PFSK-1 (cell line): ENCODE results near the gene GPC6.

Experiments used
- FOXP2 ChIP-seq: optimal IDR thresholded peaks from 2 replicates; pipeline ENCODE3; 2011; ENCODE audit warnings: borderline replicate concordance, control low read depth, inconsistent platforms; ENCODE audit not compliant: insufficient read depth; ENCODE audit errors: extremely low read length, extremely low read depth
- POLR2AphosphoS5 ChIP-seq: IDR thresholded peaks from 2 replicates; pipeline ENCODE4 v1.6.1; 2012; ENCODE audit warnings: low read depth, mild to moderate bottlenecking, control low read depth, low read length, moderate library complexity
- REST ChIP-seq, 2 experiments: IDR thresholded peaks; 2 replicates each; pipeline versions ENCODE4 v1.6.1 to v1.8.0; 2011 to 2012; ENCODE audit warnings: low read depth in 2 of 2, low read length in 2 of 2, control low read depth in 1 of 2, inconsistent platforms in 1 of 2, mild to moderate bottlenecking in 1 of 2, moderate library complexity in 1 of 2; ENCODE audit not compliant: insufficient read depth in 1 of 2
- SIN3A ChIP-seq: IDR thresholded peaks from 2 replicates; pipeline ENCODE4 v1.6.1; 2012; ENCODE audit warnings: mild to moderate bottlenecking, low read length, moderate library complexity, borderline replicate concordance; ENCODE audit not compliant: insufficient read depth
- TAF1 ChIP-seq: IDR thresholded peaks from 2 replicates; pipeline ENCODE4 v1.6.1; 2012; ENCODE audit warnings: low read length, control low read depth, borderline replicate concordance; ENCODE audit not compliant: insufficient read depth

GPC6 gene

DNA sequence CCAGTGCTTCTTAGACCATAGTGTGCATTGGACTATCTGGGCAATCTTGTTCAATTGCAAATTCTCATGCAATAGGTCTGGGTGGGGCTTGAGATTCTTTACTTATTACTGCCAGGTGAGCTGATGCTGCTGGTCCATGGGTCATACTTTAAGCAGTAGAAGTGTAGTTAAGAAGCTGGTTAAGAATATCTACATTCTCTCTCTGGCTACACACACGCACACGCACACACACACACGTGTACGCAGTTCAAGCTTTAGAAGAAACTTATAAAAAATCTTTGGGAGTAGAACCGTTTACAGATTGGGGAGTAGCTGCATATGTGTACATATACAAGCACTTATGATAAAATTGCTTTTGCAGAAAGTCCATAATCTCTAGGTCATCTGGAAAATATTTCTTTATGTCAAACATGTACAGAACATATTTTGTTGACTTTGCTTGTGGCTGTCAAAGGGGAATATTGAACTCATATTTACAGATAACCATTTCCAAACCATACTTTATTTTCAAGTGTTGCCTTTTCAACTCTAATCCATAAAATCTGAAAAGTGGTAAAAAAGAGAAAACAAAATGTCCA, 99.7 kb downstream of the GPC6 start:
- TF ChIP-seq POLR2AphosphoS5 = no peak
- no peak for TF ChIP-seq TAF1

DNA sequence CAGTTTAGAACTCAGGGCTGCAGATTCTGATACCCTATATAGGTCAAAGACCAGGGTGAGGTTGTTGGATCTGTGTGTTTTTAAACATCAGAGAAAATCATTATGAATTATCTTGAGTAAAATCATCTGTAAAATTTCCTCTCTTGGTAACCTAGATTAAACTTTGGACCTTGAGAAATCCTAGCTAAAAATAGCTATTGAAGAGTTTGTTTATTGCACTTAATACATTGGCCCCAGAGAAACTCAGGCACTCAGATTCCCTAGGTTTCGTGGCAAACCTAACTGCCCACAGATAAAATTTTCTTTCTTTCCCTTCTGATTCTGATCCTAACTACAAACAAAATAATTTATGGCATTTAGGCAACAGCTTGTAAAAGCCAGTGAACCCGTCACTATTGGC, 102.3 kb downstream of the GPC6 start:
- no peak for TF ChIP-seq TAF1
- TF ChIP-seq REST (IDR thresholded peaks at IDR 0.05; ENCODE audit: insufficient read depth in 1 of 2, low read depth in 2 of 2, low read length in 2 of 2) = no peak
- no peak for TF ChIP-seq POLR2AphosphoS5
- TF ChIP-seq FOXP2 = no peak
- no peak for TF ChIP-seq SIN3A

GRCh38 chr13:93336728-93337127, 110.1 kb downstream of the GPC6 start:
- no peak for TF ChIP-seq SIN3A
- no peak for TF ChIP-seq FOXP2
- TF ChIP-seq TAF1 = no peak
- no peak for TF ChIP-seq REST (IDR thresholded peaks at IDR 0.05; ENCODE audit: insufficient read depth in 1 of 2, low read depth in 2 of 2, low read length in 2 of 2)
- no peak for TF ChIP-seq POLR2AphosphoS5

DNA sequence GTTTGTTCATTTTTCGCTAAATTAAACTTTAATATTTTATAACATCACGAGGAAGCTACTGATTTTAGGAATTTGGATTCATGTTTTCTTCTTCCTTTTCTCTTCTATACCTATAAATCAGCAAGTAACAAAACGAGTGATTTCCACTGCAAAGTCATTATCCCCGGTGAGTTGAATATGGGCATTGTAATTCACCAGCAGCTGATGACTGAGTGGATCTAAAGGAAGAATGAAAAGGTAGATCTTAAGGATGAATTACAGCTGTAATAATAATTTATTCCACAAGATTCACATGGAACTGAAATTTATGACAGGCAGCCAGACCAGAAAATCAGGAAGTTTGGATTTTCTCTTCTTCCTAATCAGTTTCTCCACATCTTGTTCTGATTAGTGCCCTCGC, 111.4 kb downstream of the GPC6 start:
- no peak for TF ChIP-seq POLR2AphosphoS5
- no peak for TF ChIP-seq SIN3A
- no peak for TF ChIP-seq REST (IDR thresholded peaks at IDR 0.05; ENCODE audit: insufficient read depth in 1 of 2, low read depth in 2 of 2, low read length in 2 of 2)
- TF ChIP-seq FOXP2 = no peak
- no peak for TF ChIP-seq TAF1

- TF ChIP-seq TAF1 (no peak), SIN3A (no peak), REST (IDR thresholded peaks at IDR 0.05; ENCODE audit: insufficient read depth in 1 of 2, low read depth in 2 of 2, low read length in 2 of 2) (no peak), POLR2AphosphoS5 (no peak), FOXP2 (no peak)
Observed at GRCh38 chr13:93338906-93339305, 112.3 kb downstream of the GPC6 start.

GRCh38 chr13:93339550-93339949, 112.9 kb downstream of the GPC6 start:
- TF ChIP-seq SIN3A (no peak), POLR2AphosphoS5 (no peak), FOXP2 (no peak), TAF1 (no peak), REST (IDR thresholded peaks at IDR 0.05; ENCODE audit: insufficient read depth in 1 of 2, low read depth in 2 of 2, low read length in 2 of 2) (no peak)
